SK-N-SH treated with all-trans-retinoic acid at 6 μM for 48 hours (cell line): Measurements from ENCODE around the gene CD96.

Source experiments
- ZNF565 ChIP-seq: fragments of 450-650 bp; formaldehyde crosslinking; conservative IDR thresholded peaks from 2 replicates; pipeline ENCODE4 v1.5.0; 2020; ENCODE audit warnings: low read depth, mild to moderate bottlenecking, moderate library complexity
- TF ChIP-seq, protein P1 (sequence below): fragments of 250-450 bp; sonication (Bioruptor Pico); IDR thresholded peaks from 2 replicates; pipeline ENCODE4 v1.5.0; 2020; ENCODE audit warnings: mild to moderate bottlenecking, moderate library complexity
- TF ChIP-seq, protein P2 (sequence below): fragments of 250-450 bp; sonication (Bioruptor Pico); IDR thresholded peaks from 2 replicates; pipeline ENCODE4 v1.8.0; 2020; ENCODE audit warnings: mild to moderate bottlenecking, moderate library complexity, borderline replicate concordance

DNA sequence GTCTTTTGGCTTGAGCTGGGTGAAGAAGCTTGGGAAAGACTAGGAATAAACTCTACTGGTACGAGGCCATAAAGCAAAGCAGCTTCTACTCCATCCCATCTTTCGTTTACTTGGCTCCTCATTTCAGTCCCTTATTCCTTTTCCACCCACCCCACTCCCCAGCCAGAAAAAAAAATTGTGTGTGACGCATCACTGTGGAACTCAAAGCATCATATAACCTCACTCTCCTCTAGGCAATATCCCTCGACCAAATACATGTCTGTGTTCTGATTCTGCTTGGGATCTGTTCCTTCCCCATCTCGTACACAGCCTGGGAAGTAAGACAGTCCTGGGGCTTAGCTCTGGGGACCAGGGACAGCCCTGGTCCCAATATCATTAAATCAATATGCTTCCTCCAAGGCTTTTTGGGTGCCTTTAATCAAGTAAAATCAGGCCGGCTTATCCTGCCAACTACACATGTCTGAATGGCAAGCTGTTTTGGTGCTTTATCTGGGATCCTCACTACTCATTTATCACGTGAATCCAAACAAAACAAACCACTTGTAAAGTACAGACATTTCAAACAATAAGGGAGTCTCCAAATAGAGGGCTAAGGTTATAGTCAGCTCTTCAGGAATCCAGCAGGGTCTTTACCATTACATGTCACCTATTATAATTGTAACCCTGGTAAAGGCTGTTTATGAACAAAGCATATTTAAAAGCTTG lies 128.1 kb downstream of the CD96 start:
- TF ChIP-seq, protein P1, sequence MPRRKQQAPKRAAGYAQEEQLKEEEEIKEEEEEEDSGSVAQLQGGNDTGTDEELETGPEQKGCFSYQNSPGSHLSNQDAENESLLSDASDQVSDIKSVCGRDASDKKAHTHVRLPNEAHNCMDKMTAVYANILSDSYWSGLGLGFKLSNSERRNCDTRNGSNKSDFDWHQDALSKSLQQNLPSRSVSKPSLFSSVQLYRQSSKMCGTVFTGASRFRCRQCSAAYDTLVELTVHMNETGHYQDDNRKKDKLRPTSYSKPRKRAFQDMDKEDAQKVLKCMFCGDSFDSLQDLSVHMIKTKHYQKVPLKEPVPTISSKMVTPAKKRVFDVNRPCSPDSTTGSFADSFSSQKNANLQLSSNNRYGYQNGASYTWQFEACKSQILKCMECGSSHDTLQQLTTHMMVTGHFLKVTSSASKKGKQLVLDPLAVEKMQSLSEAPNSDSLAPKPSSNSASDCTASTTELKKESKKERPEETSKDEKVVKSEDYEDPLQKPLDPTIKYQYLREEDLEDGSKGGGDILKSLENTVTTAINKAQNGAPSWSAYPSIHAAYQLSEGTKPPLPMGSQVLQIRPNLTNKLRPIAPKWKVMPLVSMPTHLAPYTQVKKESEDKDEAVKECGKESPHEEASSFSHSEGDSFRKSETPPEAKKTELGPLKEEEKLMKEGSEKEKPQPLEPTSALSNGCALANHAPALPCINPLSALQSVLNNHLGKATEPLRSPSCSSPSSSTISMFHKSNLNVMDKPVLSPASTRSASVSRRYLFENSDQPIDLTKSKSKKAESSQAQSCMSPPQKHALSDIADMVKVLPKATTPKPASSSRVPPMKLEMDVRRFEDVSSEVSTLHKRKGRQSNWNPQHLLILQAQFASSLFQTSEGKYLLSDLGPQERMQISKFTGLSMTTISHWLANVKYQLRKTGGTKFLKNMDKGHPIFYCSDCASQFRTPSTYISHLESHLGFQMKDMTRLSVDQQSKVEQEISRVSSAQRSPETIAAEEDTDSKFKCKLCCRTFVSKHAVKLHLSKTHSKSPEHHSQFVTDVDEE (CRISPR knock-in tag) = no peak
- TF ChIP-seq ZNF565 = no peak
- TF ChIP-seq, protein P2, sequence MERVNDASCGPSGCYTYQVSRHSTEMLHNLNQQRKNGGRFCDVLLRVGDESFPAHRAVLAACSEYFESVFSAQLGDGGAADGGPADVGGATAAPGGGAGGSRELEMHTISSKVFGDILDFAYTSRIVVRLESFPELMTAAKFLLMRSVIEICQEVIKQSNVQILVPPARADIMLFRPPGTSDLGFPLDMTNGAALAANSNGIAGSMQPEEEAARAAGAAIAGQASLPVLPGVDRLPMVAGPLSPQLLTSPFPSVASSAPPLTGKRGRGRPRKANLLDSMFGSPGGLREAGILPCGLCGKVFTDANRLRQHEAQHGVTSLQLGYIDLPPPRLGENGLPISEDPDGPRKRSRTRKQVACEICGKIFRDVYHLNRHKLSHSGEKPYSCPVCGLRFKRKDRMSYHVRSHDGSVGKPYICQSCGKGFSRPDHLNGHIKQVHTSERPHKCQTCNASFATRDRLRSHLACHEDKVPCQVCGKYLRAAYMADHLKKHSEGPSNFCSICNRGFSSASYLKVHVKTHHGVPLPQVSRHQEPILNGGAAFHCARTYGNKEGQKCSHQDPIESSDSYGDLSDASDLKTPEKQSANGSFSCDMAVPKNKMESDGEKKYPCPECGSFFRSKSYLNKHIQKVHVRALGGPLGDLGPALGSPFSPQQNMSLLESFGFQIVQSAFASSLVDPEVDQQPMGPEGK (CRISPR knock-in tag) = no peak
